Activated effector memory CD4-positive, alpha-beta T cell treated with anti-CD3 and anti-CD28 coated beads, Interleukin-2, amount 50 U/mL, for 16 hours (primary cell): ENCODE measurements around the gene SIGLEC7.
A peak's percentile ranks its signal among the peaks of the same experiment; 100 is the strongest.

Experiments used
- DNase-seq: peaks from one replicate; pipeline ENCODE4 v3.0.0-alpha.2; 2020

SIGLEC7 gene

DNA sequence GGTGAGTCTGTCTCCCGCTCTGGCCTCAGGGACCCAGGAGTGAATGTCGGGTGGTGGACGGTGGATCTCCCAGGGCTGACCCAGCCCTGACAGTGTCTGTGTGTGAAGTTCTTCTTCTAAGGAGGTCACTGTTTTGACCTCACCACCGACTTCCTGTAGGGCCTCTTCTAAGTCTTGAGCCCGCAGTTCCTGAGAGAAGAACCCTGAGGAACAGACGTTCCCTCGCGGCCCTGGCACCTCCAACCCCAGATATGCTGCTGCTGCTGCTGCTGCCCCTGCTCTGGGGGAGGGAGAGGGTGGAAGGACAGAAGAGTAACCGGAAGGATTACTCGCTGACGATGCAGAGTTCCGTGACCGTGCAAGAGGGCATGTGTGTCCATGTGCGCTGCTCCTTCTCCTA is at the start of gene SIGLEC7:
SIGLEC7 (plus strand) TSS at position 183 of the 400 bp plus-strand sequence; CDS start at position 252, 69 bp downstream.
- DNase-seq = no peak

DNA sequence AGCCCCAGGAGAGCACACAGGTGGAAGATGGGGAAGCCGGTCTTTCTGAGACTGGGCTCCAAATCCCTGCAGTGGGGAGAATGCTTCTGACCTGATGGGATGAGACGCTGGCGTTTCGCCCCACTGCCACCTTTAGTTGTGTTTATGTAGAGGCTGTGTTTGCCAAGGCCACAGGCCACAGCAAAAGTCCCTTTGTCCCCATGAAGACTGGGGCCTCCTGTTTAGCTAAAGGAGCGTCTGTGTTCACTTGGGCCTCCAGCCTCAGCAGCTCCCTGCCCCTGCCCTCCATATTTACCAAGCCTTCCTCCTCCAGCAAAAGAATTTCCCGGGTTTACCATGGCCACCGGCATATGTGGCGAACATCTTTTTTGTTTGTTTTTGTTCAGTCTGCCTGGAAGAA is 49.0 kb upstream of the SIGLEC7 start:
- no peak for DNase-seq

DNA sequence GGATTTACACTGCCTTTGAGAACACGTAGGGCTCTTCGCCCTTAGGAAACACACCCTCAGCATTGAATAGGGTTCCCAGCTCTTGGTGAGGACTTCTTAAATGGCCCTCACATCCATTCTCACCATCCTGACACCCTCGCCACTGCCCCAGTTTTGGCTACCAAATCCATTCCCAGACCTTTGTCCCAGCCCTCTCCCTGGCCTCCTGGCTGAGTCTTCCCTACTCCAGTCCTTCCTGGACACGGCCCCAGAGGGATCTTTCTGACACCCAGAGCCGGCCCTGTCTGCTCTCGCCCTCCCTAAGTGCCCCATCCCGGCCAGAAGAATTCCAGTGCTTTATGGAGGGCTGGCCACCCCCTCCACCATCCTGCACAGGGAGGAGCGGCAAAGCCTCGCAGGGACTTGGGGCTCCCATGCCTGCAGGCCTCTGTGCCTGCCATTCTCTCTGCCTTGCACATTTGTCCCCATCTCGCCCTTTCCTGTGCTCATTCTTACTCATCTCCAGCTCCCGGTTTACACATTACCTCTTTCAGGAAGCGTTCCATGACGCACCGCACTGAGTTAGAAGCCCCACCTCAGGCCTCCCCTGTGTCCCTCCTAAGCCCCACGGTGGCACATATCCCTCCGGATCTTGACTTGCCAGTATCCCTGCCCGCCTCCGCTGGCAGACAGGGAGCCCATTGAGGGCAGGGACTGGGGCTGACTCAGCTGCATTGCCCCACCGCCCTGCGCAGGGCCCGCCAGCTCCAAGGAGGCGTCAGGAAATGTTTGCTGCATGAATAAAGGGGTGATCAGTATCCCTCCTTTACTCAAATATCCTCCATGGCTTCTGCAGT is 48.4 kb upstream of the SIGLEC7 start:
- DNase-seq = no peak

DNA sequence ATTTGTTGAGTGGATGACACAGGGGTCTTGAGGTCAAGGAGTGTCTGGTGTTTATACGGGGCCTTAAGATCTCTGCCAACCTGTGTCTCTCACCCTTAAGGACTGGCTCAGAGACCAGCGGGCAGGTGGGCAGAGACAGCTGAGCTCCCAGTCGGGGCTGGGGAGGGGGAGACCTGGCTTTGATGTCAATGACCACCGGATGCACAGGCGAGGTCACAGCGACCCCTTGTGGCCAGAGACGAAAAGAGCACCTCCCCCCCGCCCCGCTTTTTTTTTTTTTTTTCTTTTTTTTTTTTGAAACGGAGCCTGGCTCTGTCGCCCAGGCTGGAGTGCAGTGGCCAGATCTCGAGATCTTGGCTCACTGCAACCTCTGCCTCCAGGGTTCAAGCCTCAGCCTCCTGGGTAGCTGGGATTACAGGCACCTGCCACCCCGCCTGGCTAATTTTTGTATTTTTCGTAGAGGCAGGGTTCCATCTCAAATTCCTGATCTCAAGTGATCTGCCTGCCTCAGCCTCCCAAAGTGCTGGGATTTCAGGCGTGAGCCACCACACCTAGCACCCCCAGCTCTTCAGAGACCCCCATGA is 47.3 kb upstream of the SIGLEC7 start:
- peak; percentile 75 for DNase-seq

DNA sequence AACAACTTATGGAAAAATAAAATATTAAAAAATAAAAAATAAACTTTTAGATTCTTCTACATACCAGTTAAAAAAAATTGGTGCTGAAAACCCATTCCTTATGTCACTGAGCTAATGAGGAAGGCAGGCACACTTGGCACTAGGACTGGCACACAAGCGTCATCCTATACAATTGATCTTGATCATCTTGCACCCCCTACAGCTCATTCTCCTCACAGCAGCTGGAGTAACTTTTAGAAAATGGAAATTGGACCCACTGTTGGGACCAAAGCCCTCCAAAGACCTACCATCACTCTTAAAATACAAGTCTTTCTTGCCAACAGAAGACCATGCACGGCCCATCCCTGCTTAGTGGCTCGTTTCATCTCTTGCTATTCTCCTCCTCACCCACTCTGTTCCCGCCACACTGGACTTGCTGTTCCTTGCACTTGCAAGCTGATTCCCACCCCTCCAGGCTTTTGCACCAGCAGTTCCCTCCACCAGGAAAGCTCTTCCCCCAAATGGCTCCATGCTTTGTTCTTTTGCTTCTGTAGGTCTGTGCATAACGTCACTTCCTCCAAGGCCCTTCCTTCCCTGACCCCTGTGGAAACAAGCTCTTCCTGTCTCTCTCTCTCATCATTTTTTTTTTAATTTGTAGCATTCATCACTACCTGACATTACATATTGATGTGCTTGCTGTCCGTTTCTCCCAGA is 45.5 kb upstream of the SIGLEC7 start:
- DNase-seq = no peak

DNA sequence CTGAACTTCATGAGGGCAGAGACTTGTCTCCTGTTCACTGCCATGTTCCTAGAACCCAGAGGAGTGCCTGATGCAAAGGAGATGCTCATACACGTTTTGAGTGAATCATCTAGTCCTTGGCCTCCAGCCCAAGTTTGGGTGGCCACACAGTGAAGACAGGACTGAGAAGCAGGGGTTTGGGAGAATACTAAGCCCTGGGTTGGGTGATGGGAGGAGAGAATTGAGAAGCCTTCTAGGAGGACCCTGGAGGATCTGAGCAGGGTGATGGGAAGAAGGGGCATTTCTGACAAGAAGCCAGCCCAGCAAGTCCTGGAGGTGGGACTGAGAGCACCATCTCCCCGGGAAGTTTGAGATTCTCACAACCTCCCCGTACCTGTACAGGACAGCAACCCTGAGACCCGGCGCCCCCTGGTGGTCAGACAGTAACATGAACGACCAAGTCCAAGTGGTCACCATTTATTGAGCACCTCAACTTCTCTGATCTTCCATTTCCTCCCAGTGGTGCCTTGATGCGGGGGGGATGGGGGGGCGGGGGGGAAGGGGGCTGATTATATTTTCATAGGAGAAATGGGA is 44.8 kb upstream of the SIGLEC7 start:
- DNase-seq = peak; percentile 90

DNA sequence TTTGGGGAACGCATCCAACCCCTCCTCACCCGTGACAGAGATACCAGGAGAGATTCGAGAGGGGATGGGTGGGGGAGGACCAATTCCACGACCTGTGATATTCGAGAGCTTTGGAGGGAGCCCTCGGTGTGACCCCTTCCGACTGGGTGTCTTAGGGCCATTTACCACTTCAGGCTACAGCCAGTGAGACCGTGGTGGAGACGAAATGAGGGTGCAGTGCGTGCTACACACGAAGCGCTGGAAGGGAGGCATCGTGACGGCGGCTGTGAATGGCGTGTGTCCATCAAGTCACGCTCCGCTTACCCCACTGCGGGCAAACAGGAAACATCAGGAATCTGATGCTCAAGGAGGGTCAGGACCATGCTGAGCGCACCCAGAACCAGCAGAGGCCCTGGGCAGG is 44.3 kb upstream of the SIGLEC7 start:
- DNase-seq = no peak

DNA sequence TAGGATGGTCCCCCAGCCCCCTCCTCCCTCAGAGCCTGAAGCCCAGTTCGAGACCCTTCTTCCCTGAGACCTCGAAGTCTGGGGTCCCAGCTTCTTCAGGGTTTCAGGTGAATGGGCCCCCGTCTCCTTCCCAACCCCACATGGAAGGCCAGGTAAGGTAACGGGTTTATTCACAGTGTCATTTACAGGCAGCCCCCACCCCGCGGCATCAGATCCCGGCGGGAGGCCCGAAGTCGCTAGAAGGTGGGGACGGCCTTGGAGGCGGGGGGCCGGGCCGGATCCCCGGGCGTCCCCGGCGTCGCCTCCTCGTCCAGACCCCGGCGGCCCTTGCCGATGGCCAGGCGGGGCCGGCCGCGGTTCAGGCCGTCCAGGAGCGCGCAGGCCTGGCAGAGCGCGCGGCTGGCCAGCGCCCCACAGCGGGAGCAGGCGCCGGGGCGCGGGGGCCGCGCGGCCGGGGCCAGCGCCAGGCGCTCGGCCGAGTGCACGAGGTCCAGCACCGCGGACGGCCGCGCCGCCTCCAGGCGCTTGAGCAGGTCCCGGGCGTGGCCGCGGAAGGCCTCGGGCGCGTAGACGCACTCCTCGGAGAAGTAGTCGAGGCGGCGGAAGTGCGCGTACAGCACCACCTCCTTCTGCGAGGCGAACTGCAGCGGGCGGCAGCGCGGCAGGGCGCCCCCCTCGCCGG is 43.6 kb upstream of the SIGLEC7 start:
- peak; percentile 71 for DNase-seq

DNA sequence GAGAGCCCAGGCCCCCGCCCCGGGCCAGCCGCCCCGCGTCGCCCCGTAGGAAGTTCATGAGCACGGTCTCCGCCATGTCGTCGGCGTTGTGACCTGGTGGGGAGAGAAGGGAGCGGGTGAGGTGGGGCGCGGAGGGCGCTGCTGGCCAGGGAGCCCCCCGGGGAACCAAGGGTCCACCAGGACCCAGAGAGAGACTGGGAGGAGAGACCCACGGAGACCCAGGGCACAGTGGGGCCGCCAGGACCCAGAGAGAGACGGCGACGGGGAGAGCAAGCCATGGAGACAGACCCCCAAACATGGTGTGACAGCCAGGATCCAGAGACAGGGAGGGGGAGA is 43.1 kb upstream of the SIGLEC7 start:
- no peak for DNase-seq

DNA sequence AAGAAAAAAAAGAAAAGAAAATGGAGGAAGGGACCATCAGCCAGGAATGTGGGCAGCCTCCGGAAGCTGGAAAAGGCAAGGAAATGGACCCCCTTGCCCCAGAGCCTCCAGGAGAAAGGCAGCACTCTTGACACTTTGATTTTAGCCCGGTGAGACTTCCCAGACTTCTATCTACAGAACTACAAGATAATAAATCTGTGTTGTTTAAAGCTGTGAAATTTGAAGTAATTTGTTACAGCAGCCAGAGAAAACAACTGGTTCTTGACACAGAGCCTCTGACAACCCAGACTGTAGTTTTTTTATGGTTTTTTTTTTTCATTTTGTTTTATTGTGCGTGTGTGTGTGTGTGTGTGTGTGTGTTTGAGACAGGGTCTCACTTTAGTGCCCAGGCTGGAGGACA is 41.5 kb upstream of the SIGLEC7 start:
- no peak for DNase-seq

DNA sequence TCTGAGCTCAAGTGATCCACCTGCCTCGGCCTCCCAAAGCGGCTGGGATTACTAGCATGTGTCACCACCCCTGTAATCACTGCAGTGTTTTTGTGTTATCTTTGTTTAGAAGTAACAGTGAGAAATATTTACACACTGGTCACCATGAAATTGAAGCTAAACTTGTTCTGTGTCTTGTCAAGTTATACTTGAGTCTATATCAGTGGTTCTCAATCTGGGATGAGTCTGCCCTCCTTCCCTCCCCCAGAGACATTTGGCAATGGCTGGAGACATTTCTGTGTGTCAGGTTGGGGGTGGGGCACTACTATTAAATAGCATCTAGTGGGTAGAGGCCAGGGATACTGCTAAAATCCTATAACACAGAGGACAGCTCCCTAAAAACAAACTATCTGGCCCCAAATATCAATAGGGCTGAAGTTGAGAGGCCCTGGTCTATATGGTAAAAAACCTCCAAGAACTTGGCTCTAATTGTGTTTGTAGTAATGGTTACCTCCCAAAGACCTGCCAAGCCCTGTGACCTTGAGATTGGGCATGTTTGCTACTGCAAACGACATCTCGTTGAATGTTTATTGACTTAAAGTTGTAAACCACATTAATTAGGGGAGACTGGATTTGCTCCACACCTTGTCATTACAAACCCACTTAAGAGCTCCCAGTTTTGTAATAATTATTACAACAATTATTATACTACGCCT is 40.8 kb upstream of the SIGLEC7 start:
- no peak for DNase-seq

DNA sequence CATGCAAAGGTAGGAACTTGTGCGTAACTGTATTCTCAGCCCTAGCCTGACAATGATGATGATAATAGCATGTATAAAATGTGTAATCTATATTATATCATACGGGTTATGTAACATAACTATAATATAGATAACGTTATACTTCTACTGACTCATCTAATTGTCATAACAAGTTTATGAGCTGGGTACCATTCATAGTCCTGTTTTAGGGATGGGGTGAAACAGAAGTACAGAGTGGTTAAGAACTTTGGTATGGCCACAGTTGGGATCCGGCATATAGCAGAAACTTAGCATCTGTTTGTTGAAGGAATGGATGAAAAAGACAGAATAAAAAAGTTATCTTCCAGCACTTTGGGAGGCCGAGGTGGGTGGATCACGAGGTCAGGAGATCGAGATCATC is 39.1 kb upstream of the SIGLEC7 start:
- DNase-seq = no peak

DNA sequence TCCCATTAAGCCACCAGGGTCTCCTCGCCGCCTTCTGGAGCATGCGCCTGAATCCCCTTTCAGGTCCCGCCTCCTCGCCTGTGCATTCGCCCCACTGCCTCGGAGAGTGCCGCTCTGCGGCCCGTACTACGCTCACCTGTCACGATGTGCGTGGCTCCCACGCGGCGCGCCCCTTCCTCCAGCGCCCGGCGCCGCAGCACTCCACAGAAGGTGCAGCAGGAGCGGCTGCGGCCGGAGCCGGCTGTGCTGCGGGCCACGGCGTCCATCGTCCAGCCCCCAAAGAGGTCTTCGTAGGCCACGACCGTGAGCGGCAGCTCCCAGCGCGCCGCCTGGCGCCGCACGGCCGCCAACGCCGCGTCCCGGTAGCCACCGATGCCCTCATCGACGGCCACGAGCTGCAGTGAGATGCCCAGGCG is 38.2 kb upstream of the SIGLEC7 start:
- DNase-seq = no peak

DNA sequence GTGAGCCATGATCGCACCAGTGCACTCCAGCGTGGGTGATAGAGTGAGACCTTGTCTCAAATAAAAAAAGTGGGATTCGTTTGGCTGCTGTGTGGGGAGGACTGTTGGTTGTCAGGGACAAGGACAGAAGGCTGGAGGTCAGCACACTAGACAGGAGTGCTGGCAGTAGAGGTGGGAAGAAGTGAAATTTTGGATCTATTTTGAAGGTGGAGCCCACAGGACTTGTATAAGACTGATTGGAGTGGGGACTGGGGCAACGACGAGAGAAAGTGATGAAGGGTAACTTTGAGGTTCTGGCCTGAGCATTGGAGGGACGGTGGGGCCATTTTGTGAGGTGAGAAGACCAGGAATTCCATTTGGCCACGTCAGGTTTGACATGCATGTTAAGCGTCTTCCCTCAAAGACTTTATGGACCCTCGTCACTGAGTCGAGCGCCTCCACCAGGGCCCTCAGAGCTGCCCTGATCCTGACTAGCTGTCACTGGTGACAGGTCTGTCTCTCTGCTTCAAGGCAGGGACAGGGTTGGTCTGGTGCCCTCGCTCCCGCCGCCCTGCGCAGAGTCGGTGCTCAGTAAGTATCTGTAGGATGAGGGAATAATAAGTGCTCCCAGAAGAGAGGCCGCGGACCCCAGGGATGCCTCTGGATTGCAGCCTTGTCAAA is 34.6 kb upstream of the SIGLEC7 start:
- DNase-seq = no peak

DNA sequence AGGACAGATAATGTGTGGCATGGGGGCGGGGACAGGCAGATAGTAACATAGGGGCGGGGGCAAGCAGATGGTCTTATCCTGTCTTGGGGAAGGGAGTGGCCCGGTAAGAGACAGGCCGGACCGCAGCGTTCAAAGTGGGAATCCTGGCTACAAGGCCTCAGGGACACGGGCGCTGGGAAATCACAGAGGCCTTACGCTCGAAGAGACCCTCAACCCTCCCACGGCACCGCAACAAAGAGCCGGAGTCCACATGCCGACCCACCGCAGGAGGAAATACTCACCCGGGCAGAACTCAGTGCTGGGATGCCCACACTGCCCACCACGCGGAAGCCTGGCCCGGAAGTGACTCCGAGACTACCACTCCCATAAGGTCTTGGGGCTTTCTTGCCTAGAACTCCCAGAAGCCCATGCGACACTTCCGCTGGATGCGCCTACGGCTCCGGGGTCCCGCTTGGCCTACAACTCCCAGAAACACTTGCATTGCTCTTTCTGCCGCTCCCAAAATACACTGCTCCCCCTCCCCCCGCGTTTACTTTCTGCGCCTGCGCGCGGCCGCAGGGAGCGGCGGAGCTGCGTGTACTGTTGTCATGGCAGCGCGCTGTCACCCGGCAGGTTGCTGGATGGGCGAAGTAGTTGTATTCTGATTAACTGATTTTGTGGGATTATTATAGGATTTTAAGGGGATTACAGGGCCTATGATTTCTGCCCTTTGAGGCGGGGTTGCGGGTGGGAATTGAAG is 33.9 kb upstream of the SIGLEC7 start, which contains the start of gene CTU1:
CTU1 (minus strand) TSS at position 344 of the 739 bp plus-strand sequence. CDS start 3,840 bp downstream, outside the sequence.
- peak; percentile 100 for DNase-seq

DNA sequence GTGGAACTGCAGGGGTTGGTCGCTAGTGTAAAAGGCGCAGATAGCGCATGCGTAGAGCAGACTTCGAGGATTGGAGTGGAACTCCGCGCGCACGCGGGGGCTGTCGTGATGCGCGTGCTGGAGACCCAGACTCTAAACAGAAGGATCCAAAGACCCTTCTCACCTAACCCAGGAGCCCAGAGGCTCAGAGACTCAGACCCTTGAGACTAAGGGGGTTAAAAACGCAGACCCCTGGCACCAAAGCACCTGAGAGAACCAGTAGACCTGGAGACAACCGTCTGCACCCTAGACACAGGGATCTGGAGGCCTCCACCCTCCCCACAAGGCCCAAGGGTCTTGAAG is 33.3 kb upstream of the SIGLEC7 start:
- DNase-seq = no peak

DNA sequence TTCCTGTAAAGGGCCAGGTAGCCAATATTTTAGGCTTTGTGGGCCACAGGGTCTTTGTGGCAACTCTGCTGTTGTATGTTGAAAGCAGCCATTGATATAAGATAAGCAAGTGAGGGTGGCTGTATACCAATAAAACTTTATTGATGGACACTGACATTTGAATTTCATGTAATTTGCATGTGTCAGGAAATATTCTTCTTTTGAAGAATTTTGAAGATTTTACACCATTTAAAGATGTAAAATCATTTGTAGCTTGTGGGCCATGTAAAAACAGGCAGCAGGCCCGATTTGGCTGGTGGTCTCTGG is 31.5 kb upstream of the SIGLEC7 start:
- DNase-seq = no peak

DNA sequence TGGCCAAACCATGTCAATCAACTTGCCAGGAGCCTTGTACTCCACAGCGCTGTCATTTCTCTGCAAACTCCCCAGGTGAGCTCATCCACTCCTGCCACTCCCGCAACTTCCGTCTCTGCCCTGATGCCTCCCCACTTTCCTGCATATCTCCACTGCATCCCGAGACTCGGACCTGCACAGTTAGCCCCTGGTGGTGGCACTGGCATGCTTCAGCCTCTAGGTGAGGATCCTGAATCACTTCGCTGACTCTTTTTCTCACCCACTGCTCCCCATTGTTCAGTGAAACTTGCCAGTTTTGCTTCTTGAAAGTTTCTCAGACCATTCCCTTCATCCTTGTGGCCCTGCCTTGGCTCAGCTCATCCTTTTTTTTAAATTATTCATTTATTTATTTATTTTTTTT is 30.5 kb upstream of the SIGLEC7 start:
- no peak for DNase-seq

DNA sequence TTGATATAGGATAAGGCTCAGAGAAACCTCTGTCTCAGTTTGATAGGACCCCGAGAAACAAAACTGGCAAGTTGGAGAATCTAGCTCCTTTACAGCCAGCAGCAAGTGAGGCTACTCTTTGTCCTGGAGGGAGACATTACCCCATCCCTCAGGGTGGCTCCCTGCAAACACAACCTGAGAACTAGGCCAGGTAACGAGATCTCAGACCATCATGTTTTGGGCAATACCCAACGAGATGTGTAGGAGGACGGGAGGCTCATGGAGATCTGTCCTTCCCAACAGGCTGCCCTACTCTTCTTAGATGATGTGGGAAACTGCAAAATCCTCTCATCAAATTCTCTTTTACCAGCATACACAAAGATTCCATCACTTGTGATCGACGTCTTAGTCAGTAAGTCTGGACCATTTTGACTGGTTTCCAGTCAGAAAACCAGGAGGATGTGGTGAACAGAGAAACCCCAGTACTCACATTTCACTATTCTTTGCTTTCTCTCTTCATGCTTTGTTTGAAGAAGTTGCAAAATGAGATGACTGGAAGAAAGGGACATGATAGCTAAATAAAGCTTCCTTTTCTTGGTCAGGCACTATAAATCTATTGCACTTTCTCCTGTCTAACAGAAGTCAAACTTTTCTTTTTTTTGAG is 27.9 kb upstream of the SIGLEC7 start:
- DNase-seq = no peak

DNA sequence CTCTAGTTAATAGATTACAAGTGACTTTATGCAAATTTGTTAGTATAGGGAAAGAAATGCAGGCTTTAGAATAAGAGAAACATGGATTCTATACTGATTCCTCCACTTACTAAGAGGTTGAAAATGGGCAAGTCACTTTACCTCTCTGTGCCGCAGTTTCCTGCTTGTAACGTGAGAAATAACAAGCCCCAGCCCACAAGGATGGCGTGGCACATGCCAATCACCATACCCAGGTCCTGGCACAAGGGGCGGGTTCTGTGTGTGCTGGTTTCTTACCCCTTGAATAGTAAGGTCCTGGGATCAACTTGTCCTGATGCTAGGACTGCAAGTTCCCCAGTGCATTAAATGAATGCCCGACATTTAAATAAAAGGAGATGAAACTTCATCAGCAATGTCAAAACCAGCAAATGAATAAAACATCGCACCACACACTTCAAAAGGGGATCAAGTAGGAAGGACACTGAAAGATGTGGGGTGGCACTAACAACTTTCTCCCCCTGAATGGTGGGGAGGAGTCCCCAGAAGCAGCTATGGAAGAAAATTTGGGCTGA is 25.3 kb upstream of the SIGLEC7 start:
- no peak for DNase-seq

DNA sequence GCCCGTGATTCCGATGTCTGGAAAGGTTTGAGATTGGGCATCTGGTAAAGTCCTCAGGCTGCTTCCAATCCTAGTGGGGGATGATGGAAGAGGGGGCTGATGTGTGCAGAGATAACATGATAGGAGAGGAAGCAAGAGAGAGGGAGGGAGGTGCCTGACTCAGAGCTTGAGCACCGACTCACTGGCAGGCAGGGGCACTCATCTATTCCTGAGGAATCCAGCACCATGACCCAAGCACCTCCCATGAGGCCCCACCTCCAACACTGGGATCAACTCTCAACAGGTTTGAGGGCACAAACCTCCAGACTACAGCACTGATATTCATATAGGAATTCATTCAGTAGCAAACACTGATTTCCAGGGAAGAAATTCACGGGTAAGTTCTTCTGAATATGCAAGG is 23.0 kb upstream of the SIGLEC7 start:
- DNase-seq = no peak
